Measurements from ENCODE around the gene ZFP1. TPM values are rescaled to one million over a fixed set of nuclear protein-coding genes. Genes with fewer than 3 reads are reported as not detected.

ZFP1 gene
- total and polyA plus RNA-seq, 7 donors = 3.4 to 10.4 (median 6.2) TPM

GRCh38 chr16:75219088-75219487, 70.8 kb downstream of the ZFP1 start:
- no peak overlapping the region for H3K4me3 ChIP-seq
- no peak overlapping the region for H3K27ac ChIP-seq
- ATAC-seq = no peak
- H3K9me3 ChIP-seq = no peaks in the 10 kb centered on the region
- 59 to 84% (median 71%) methylated on average over 4 of the region's 4 CpGs for WGBS, 3 donors
- intact Hi-C loops (cut with DNase I) = loop anchor here in 1 of 2 donors (2.0 kb wide), 1 partner anchor 16 kb away; no protein-coding TSS in a partner anchor
- DNase-seq = no peak
- H3K4me1 ChIP-seq = no peaks in the 10 kb centered on the region
- peaks cover 0 to 2% (median 0%) of the 10 kb centered on the region in 3 donors for H3K27me3 ChIP-seq (ENCODE audit: insufficient read depth in 3 of 3, low read length in 2 of 3)
- TF ChIP-seq, protein P1, sequence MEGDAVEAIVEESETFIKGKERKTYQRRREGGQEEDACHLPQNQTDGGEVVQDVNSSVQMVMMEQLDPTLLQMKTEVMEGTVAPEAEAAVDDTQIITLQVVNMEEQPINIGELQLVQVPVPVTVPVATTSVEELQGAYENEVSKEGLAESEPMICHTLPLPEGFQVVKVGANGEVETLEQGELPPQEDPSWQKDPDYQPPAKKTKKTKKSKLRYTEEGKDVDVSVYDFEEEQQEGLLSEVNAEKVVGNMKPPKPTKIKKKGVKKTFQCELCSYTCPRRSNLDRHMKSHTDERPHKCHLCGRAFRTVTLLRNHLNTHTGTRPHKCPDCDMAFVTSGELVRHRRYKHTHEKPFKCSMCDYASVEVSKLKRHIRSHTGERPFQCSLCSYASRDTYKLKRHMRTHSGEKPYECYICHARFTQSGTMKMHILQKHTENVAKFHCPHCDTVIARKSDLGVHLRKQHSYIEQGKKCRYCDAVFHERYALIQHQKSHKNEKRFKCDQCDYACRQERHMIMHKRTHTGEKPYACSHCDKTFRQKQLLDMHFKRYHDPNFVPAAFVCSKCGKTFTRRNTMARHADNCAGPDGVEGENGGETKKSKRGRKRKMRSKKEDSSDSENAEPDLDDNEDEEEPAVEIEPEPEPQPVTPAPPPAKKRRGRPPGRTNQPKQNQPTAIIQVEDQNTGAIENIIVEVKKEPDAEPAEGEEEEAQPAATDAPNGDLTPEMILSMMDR (IDR thresholded peaks at IDR 0.05) = no peak
- H3K36me3 ChIP-seq (ENCODE audit: insufficient read depth in 1 of 2, low read depth in 1 of 2) = no peaks in the 10 kb centered on the region

DNA sequence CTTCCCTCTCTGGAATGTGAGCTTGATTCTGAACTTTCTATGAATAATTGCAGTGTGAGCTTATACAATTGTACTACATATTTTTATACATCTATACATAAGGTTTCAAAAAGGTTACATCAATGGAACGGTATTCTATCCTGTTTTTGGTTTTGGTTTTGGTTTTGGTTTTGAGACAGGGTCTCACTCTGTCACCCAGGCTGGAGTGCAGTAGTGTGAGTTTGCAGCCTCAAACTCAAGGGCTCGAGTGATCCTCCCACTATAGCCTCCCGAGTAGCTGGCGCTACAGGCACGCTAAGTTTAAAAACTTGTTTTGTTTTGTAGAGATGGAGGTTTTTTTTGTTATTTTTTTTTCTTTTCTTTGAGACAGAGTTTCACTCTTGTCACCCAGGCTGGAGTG, 71.5 kb downstream of the ZFP1 start:
- H3K4me3 ChIP-seq = no peak overlapping the region
- TF ChIP-seq, protein P1 (IDR thresholded peaks at IDR 0.05) = no peak
- no peak for ATAC-seq

More for the DNA sequence above, 71.5 kb downstream of the ZFP1 start:
- no peak for DNase-seq
- WGBS, 3 donors = 75 to 85% (median 77%) methylated on average over 5 of the region's 5 CpGs
- no peaks in the 10 kb centered on the region for H3K9me3 ChIP-seq
- H3K27ac ChIP-seq = no peak overlapping the region
- H3K4me1 ChIP-seq = no peaks in the 10 kb centered on the region
- H3K36me3 ChIP-seq (ENCODE audit: insufficient read depth in 1 of 2, low read depth in 1 of 2) = no peaks in the 10 kb centered on the region
- peaks cover 0 to 2% (median 0%) of the 10 kb centered on the region in 3 donors for H3K27me3 ChIP-seq (ENCODE audit: insufficient read depth in 3 of 3, low read length in 2 of 3)
- intact Hi-C loops (cut with DNase I) = loop anchor here in 1 of 2 donors (2.0 kb wide), 1 partner anchor 17 kb away; no protein-coding TSS in a partner anchor

Other genes starting within 250 kb of the ZFP1 start
- 10 to 100 TPM; 30.6 to 48.2 (median 31.7) TPM for gene WDR59, start 163.4 kb upstream of the ZFP1 start, total RNA-seq
- gene WDR59, start 163.4 kb upstream of the ZFP1 start, polyA plus RNA-seq = 10 to 100 TPM; 12.0 to 24.0 (median 14.7) TPM
- 10 to 100 TPM; 21.1 to 57.0 (median 36.1) TPM for gene ZNRF1, start 149.5 kb upstream of the ZFP1 start, total RNA-seq
- 10 to 100 TPM in 2 of 3 donors, 1 to 10 TPM in 1; 6.7 to 27.4 (median 15.5) TPM for gene ZNRF1, start 149.5 kb upstream of the ZFP1 start, polyA plus RNA-seq
- gene LDHD, start 31.7 kb upstream of the ZFP1 start, total RNA-seq = 10 to 100 TPM; 26.2 to 66.6 (median 41.3) TPM
- gene LDHD, start 31.7 kb upstream of the ZFP1 start, polyA plus RNA-seq = 10 to 100 TPM; 20.5 to 37.5 (median 27.8) TPM
- gene CTRB2, start 58.6 kb downstream of the ZFP1 start, total RNA-seq = 1 to 10 TPM in 1 of 4 donors, not detected in 3; 2.4 TPM
- gene CTRB2, start 58.6 kb downstream of the ZFP1 start, polyA plus RNA-seq = 1 to 10 TPM in 1 of 3 donors, under 1 TPM in 2; 0.14 to 1.6 (median 0.63) TPM
- 1 to 10 TPM in 2 of 4 donors, not detected in 2; 1.2 to 3.9 TPM for gene CTRB1, start 70.5 kb downstream of the ZFP1 start, total RNA-seq
- 1 to 10 TPM in 1 of 3 donors, under 1 TPM in 2; 0.03 to 2.5 (median 0.25) TPM for gene CTRB1, start 70.5 kb downstream of the ZFP1 start, polyA plus RNA-seq
- 100 to 1,000 TPM in 2 of 4 donors, 10 to 100 TPM in 2; 61.8 to 108 (median 90.1) TPM for gene BCAR1, start 103.1 kb downstream of the ZFP1 start, total RNA-seq
- gene BCAR1, start 103.1 kb downstream of the ZFP1 start, polyA plus RNA-seq = 10 to 100 TPM; 66.3 to 90.7 (median 78.7) TPM

Measured in psoas muscle (tissue), 8 donors.